ENCODE results near the gene WWTR1.

Gene WWTR1

GRCh38 chr3:149655826-149656574, 1.8 kb downstream of the WWTR1 start:
- in situ Hi-C loops (cut with MboI; ENCODE audit: low sequenced_read_pairs): no loop called here

GRCh38 chr3:149654188-149654601, 3.6 kb downstream of the WWTR1 start:
- in situ Hi-C loops (cut with MboI; ENCODE audit: low sequenced_read_pairs): no loop called here

GRCh38 chr3:149653564-149653963, 4.3 kb downstream of the WWTR1 start:
- in situ Hi-C loops (cut with MboI; ENCODE audit: low sequenced_read_pairs): no loop called here

GRCh38 chr3:149653136-149653535, 4.7 kb downstream of the WWTR1 start:
- in situ Hi-C loops (cut with MboI; ENCODE audit: low sequenced_read_pairs): no loop called here

GRCh38 chr3:149650828-149651227, 7.0 kb downstream of the WWTR1 start:
- in situ Hi-C loops (cut with MboI; ENCODE audit: low sequenced_read_pairs): no loop called here

- in situ Hi-C loops (cut with MboI; ENCODE audit: low sequenced_read_pairs): no loop called here
Observed at GRCh38 chr3:149648525-149648924, 9.3 kb downstream of the WWTR1 start.

- in situ Hi-C loops (cut with MboI; ENCODE audit: low sequenced_read_pairs): no loop called here
Observed at GRCh38 chr3:149647812-149648211, 10.0 kb downstream of the WWTR1 start.

- in situ Hi-C loops (cut with MboI; ENCODE audit: low sequenced_read_pairs): no loop called here
Observed at GRCh38 chr3:149647285-149647684, 10.5 kb downstream of the WWTR1 start.

GRCh38 chr3:149646181-149646766, 11.6 kb downstream of the WWTR1 start:
- in situ Hi-C loops (cut with MboI; ENCODE audit: low sequenced_read_pairs): no loop called here

GRCh38 chr3:149643963-149644362, 13.9 kb downstream of the WWTR1 start:
- in situ Hi-C loops (cut with MboI; ENCODE audit: low sequenced_read_pairs): no loop called here

- in situ Hi-C loops (cut with MboI; ENCODE audit: low sequenced_read_pairs): no loop called here
Observed at GRCh38 chr3:149643482-149643798, 14.4 kb downstream of the WWTR1 start.

- in situ Hi-C loops (cut with MboI; ENCODE audit: low sequenced_read_pairs): no loop called here
Observed at GRCh38 chr3:149640976-149641728, 16.7 kb downstream of the WWTR1 start.

- in situ Hi-C loops (cut with MboI; ENCODE audit: low sequenced_read_pairs): no loop called here
Observed at GRCh38 chr3:149639093-149639486, 18.7 kb downstream of the WWTR1 start.

GRCh38 chr3:149638228-149639092, 19.4 kb downstream of the WWTR1 start:
- in situ Hi-C loops (cut with MboI; ENCODE audit: low sequenced_read_pairs): no loop called here

- in situ Hi-C loops (cut with MboI; ENCODE audit: low sequenced_read_pairs): no loop called here
Observed at GRCh38 chr3:149635396-149635795, 22.4 kb downstream of the WWTR1 start.

GRCh38 chr3:149634573-149634972, 23.3 kb downstream of the WWTR1 start:
- in situ Hi-C loops (cut with MboI; ENCODE audit: low sequenced_read_pairs): no loop called here

- in situ Hi-C loops (cut with MboI; ENCODE audit: low sequenced_read_pairs): no loop called here
Observed at GRCh38 chr3:149634072-149634471, 23.8 kb downstream of the WWTR1 start.

GRCh38 chr3:149632225-149632624, 25.6 kb downstream of the WWTR1 start:
- in situ Hi-C loops (cut with MboI; ENCODE audit: low sequenced_read_pairs): no loop called here

- in situ Hi-C loops (cut with MboI; ENCODE audit: low sequenced_read_pairs): no loop called here
Observed at GRCh38 chr3:149630806-149631205, 27.0 kb downstream of the WWTR1 start.

- in situ Hi-C loops (cut with MboI; ENCODE audit: low sequenced_read_pairs): no loop called here
Observed at GRCh38 chr3:149628957-149629670, 28.7 kb downstream of the WWTR1 start.

- in situ Hi-C loops (cut with MboI; ENCODE audit: low sequenced_read_pairs): no loop called here
Observed at GRCh38 chr3:149626671-149627070, 31.2 kb downstream of the WWTR1 start.

All from HL-60/S4 treated with phorbol 12-myristate 13-acetate at 8.2 ng/mL for 4 days and 3 days (cell line).